Right renal pelvis (tissue), 4 donors: Measurements from ENCODE around the gene GRK5. TPM values are rescaled to one million over a fixed set of nuclear protein-coding genes. Genes with fewer than 3 reads are reported as not detected.

Experiments
- DNase-seq, 4 donors: peaks; one replicate each; pipeline ENCODE4 v3.0.0-alpha.2; 2013; ENCODE audit warnings: low read depth in 4 of 4, low spot score in 3 of 4, missing footprints in 1 of 4
- polyA plus RNA-seq, 4 donors: library from polyadenylated mRNA; unstranded; fragments of 120-200 nt; gene quantifications; one replicate each; pipeline ENCODE4 v1.2.1, GENCODE V29; 2013; ENCODE audit not compliant: insufficient read length in 4 of 4

GRK5 gene
- polyA plus RNA-seq, 4 donors: 16.9 to 20.1 (median 18.5) TPM

GRCh38 chr10:119412244-119413092 lies 205.1 kb downstream of the GRK5 start:
- peak in 1 of 4 donors; percentile 56 for DNase-seq

- no peak for DNase-seq
Measured at GRCh38 chr10:119413093-119413453, 205.7 kb downstream of the GRK5 start.

DNA sequence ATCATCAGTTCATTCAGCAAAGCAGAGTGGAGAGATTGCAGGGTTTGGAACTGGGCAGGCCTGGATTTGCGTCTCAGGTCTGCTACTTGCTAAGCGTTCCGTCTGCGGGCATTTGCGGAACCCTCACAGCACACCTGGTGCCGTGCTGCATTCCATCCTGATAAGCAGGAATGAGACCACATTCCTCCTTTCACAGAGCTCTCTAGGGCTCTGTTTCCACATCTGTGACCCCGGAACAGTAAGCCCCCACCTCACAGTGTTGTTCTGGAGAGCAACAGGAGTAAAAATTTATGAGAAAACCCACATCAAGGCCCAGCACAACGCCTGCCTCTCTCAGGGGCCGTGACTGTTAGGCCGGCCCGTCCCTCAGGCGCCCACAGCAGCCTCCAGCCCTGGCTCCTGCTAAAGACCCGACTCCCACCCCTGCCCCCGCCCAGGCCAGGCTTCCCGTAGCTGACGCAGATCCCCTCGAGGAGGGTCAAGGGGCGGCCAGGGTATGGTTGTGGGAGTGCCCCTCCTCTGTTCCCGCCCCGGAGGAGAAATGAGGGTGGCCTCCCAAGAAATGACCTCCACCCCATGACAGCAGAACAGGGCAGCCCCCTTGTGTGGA lies 206.2 kb downstream of the GRK5 start:
- peak in 1 of 4 donors; percentile 38 for DNase-seq

DNA sequence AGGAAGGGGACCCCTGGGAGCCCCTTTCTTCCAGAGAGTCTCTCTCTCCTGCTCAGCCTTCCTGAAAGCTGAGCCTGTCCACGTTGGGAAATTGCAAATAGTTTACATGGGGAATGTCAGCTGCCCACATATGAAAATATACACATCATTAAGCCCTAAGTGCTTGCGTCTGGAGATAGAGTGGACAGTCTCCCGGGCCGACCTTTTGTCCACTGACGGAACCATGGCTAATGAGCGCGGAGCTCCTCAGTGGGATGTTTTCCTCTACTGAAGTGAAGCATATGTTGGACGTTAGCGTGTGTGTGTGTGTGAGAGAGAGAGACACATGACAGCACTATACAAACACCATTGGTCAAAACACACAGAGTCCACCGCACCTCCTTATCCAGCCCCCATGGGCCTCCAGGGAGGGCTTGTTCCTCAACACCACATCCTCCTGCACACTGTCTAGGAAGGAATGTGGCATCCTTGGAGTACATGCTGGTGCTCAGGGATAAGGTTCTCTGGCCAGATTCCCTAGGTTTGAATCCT lies 206.8 kb downstream of the GRK5 start:
- peak in 2 of 4 donors; percentile 42 to 63 for DNase-seq

- DNase-seq: no peak
Measured at GRCh38 chr10:119415121-119415520, 207.8 kb downstream of the GRK5 start.

DNA sequence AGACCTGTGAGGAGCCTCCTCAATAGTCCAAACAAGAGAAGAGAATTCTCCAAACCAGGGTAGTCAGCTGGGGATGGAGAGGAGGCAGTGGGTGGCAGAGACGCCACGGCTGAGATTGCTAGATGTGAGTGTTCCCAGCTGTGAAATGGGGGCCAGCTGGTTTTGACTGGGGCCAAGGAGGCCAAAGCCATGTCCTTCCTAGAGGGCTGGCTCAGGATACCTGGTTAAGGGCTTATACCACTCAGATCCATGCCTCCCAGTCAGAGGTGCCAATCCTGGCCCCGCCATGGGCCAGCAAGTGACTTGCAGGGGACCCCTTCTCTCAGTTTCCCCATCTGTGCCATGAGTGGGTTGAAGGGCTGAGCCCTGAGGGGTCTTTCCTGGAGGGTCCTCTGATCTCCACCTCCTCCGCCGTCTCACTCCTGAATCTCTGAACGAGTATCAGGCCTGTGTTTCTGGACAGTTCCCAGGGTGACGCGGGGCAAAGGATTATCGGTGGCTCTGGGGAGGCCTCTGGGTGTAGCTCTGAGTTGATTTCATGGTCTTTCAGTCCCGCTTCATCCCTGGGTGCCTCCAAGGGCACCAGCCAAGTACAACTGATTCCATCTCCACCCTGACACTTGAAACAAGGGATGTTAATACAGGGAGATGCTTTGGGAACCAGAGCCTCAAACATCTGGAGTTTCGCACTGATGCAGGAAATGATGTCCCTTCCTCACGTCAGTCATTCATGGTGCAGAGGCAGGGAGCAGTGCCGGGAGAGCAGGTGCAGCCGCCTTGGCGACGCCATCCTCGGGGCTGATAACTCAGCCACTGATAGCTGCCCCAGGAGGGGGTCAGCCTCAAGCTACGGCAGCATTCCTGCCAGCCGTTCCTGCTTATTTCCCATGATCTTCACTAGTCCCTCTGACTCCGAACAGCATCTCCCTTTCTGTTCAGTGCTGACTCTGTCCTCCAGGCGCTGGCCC lies 208.4 kb downstream of the GRK5 start:
- DNase-seq: no peak

DNA sequence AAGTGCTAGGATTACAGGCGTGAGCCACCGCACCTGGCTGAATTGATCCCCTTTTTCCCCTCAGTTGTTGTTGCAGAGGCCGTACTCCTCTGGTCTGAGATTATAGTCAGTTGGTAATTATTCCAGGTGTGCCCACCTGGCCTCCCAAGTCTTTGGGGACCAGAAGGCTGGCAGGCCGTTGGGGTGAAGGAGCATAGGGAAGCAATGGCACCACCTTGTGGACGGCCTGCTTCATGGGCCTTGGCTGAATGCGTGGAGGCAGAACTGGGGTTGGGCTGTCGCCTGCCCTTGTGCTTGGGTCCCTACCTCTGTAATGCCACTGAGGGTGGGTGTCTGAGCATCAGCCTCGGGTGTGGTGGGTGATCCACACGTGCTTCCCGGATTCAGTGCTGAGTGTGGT lies 209.5 kb downstream of the GRK5 start:
- DNase-seq: no peak

DNA sequence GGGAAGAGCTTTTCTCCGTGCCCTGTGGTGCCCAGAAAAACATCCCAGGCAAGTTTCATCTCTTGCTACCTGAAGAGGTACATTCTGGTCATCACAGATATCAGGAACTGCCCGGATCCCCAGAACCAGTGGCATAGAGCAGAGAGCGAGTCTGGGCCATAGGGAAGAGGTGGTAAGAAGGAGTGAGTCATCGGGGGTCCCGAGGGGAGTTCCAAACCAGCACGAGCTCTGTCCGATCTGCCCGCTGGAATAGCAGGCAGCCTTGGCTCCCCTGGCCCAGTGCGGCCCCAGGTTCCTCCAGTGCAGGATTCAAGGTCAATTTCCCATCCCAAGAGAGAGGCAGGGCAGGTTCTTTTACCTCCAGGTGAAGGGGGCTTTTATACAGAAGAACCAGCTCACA lies 210.5 kb downstream of the GRK5 start:
- DNase-seq: no peak

- no peak for DNase-seq
Measured at GRCh38 chr10:119418362-119418761, 211.0 kb downstream of the GRK5 start.

DNA sequence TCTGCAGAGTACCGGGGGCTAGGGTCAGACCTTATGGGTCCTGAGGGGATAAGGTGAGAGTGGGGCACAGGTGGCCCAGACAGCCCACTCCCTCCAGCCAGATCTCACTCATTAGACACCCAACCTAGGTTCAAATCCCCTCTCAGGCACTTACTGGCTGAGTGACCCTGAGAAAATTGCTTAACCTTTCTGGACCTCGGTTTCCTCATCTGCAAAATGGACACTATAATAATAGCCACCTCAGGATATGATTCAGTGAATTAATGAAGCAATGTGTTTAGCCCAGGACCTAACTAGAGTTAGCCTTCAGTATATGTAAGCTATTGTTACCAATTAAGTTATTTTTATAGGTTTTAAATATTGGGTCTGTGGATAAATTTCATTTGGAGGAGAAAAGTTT lies 212.6 kb downstream of the GRK5 start:
- no peak for DNase-seq

- DNase-seq: no peak
Measured at GRCh38 chr10:119420950-119421875, 213.8 kb downstream of the GRK5 start.

GRCh38 chr10:119421891-119422681 lies 214.7 kb downstream of the GRK5 start:
- DNase-seq: no peak

DNA sequence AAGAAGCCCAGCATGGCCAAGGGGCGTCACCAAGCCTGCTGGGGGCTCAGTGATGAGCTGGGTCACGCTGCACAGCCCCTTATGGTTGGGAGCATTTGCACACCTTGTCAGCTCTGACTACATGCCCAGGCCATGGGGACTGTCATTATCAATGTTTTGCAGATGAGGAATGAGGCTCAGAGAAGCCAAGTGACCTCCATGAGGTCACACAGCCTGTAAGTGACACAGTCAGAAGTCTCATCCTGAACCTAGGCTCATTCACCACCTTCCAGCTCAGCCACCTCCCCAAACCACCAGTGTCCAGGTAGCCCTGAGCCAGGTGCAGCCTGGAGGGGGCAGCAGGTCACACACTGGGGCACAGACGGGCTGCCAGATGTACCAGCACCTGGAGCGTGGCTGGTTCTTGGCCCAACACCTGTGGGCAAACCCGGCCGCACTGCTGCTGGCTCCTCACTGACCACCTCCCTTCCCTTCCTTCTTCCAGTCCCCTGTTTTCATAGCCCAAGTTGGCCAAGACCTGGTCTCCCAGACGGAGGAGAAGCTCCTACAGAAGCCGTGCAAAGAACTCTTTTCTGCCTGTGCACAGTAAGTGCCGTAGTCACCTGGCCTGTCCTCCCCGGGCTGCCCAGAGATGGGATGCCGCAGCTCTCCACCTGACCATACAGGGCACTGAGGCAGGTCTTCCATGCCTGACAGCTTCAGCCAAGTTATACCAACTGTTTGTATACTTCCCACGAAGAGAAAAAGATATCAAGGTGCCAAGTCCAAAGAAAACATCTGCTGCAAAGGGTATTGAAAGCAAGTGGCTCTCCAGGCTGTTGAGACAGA lies 215.5 kb downstream of the GRK5 start:
- no peak for DNase-seq

DNA sequence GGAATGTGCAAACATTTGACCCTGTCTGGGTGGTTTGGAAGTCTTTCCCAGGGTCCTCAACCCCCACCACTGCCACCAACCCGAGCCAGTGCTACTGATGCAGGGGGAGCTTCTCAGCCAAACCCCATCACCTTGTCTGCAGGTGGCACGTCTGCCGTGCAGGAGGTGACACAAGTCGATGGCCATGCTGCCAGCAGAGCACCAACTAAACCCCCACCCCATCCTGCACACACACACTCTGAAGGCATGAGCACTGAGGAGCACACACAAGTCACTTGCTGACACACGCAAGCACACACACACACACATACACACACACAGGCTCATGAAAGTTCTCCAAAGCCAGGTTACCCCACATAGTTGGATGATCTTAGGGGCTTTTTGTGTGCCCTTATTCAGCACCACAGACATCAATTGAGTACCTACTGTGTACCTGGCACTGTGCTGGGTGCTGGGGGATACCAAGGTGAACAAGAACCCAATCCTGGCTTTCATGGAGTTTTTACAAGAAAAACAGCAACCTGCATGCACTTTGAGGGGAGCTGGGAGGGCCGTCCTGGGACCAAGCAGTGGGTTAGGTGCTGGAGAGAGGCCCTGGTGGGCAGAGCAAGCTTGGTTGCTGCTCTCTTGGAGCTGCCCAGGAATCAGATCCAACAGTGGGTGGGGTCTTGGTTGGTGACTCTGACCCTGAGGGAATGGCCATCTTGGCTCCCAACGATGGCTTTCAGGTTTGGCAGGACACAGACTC lies 216.3 kb downstream of the GRK5 start:
- DNase-seq: no peak

DNA sequence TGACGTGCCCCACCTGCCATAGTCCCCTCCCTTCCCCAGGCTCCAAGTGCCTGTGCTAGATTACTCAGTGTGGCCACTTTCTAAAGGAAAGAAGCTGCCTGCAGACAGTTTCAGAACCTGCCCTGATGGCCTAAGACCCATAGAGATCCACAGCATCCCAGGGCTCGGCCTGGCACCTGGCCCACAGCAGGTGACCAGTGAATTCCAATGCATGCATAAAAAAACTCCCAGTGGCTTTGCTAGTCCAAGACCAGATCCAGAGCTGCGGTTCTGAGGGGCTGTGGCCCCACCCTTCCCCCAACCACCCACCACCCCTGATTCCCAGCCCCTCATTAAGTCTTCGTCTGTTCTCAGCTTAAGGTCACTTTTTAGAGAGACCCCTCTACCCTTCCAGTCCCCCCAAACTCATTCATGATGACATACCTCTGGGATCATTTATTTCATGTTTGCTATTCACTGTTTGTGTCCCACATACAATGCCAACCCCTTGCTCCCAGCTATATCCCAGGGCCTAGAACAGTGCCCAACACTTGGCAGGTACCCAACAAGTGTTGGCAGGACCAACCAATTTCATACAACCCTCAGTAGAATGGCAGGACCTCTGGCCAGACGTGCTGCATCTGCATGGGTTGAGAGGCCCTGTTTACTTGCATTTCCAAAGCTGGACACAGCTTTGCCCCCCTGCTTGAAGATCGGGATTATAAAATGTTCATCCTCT lies 217.0 kb downstream of the GRK5 start:
- DNase-seq: no peak

DNA sequence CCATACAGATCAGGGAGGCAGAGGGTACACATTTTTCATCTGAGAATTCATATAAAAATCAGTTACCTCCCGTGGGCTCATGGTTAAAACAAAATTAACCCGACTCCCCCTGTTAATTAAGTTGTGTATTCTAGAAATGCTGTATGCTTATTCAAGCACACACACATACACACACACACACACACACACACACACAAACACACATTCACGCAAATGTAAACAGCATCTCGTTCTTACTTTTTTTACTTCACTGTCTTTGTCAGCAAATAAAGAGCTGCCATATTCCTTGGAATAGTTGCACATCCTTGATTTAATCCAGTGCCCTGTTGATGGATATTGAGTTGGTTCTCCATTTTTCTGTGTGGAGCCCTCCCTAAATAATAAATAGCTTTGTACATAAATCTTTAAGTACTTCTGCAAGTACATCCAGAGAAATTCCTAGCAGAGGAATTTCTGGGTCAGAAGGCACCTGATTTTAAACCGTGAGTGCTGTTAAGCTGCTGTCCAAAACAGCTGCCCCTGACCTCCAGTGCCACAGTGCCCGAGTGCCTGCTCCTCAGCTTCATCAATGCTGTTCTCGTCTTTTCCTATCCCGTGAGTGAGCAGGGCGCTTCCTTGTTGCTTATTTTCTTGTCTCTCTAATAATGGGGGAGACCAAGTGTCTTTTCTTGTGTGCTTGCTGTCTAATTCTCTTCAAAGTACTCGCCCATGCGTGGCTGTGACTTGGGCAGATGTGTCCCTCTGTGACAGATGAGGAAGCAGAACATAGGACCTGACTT lies 217.9 kb downstream of the GRK5 start:
- no peak for DNase-seq
